GM23338 (cell line): Measurements from ENCODE around the gene CBX5. TPM values are rescaled to one million over a fixed set of nuclear protein-coding genes. Genes with fewer than 3 reads are reported as not detected.

Experiments
- ATAC-seq: fragments of 200-7000 bp; cut with Tn5 transposase; 3 replicates; pipeline ENCODE4 v1.9.1; 2020
- DNase-seq: peaks from one replicate; pipeline ENCODE4 v3.0.0-alpha.2; 2015; ENCODE audit warnings: low spot score
- H2AFZ ChIP-seq: fragments of 200-600 bp; sonication (generic); 2 replicates; pipeline ENCODE4 v1.8.0; 2016; ENCODE audit warnings: antibody characterized with exemption, mild to moderate bottlenecking, moderate library complexity
- H3F3A ChIP-seq: fragments of 200-600 bp; sonication (generic); replicated peaks from 2 replicates; pipeline ENCODE4 v1.8.0; 2017; ENCODE audit warnings: antibody characterized with exemption, mixed run types, low read depth
- H3K27ac ChIP-seq: fragments of 200-600 bp; sonication (generic); 2 replicates; pipeline ENCODE4 v1.6.1; 2016; ENCODE audit warnings: low read depth
- H3K27me3 ChIP-seq: fragments of 200-600 bp; sonication (generic); 2 replicates; pipeline ENCODE4 v1.8.0; 2016; ENCODE audit warnings: mild to moderate bottlenecking, mixed run types, moderate library complexity; ENCODE audit not compliant: insufficient read depth
- H3K36me3 ChIP-seq: fragments of 200-600 bp; sonication (generic); 2 replicates; pipeline ENCODE4 v1.8.0; 2016; ENCODE audit warnings: mild to moderate bottlenecking; ENCODE audit not compliant: insufficient read depth
- H3K4me1 ChIP-seq: fragments of 200-600 bp; sonication (generic); 2 replicates; pipeline ENCODE4 v1.8.0; 2016; ENCODE audit warnings: mild to moderate bottlenecking, moderate library complexity; ENCODE audit not compliant: insufficient read depth
- H3K4me2 ChIP-seq: fragments of 200-600 bp; sonication (generic); 2 replicates; pipeline ENCODE4 v1.7.1; 2017; ENCODE audit warnings: mixed run types
- H3K4me3 ChIP-seq: fragments of 200-600 bp; sonication (generic); 2 replicates; pipeline ENCODE4 v1.6.1; 2016; ENCODE audit warnings: mixed run types
- H3K79me2 ChIP-seq: fragments of 200-600 bp; sonication (generic); replicated peaks from 2 replicates; pipeline ENCODE4 v1.8.0; 2017; ENCODE audit warnings: mild to moderate bottlenecking; ENCODE audit not compliant: insufficient read depth
- H3K9me2 ChIP-seq: fragments of 200-600 bp; sonication (generic); 2 replicates; pipeline ENCODE4 v1.8.0; 2017; ENCODE audit not compliant: insufficient read depth
- H4K20me1 ChIP-seq: fragments of 200-600 bp; sonication (generic); replicated peaks from 2 replicates; pipeline ENCODE4 v1.8.0; 2017; ENCODE audit warnings: mild to moderate bottlenecking; ENCODE audit not compliant: insufficient read depth
- H3K27ac Mint-ChIP-seq: 2 replicates; pipeline ENCODE4 v1.8.0; 2020; ENCODE audit warnings: inconsistent platforms, mild to moderate bottlenecking, moderate library complexity, mixed read lengths
- H3K27me3 Mint-ChIP-seq: 3 replicates; pipeline ENCODE4 v1.8.0; 2022; ENCODE audit warnings: low read depth, mild to moderate bottlenecking, moderate library complexity, mixed read lengths, inconsistent platforms; ENCODE audit not compliant: insufficient read depth, poor library complexity
- H3K36me3 Mint-ChIP-seq: 3 replicates; pipeline ENCODE4 v1.8.0; 2021; ENCODE audit warnings: low read depth, mild to moderate bottlenecking, inconsistent platforms, moderate library complexity, mixed read lengths
- H3K4me1 Mint-ChIP-seq: 3 replicates; pipeline ENCODE4 v1.8.0; 2020; ENCODE audit warnings: mild to moderate bottlenecking, inconsistent platforms, mixed read lengths
- H3K4me3 Mint-ChIP-seq: 3 replicates; pipeline ENCODE4 v1.8.0; 2021; ENCODE audit warnings: moderate library complexity, mild to moderate bottlenecking, inconsistent platforms, mixed read lengths
- H3K9me3 Mint-ChIP-seq: 3 replicates; pipeline ENCODE4 v1.8.0; 2020; ENCODE audit warnings: moderate library complexity, mild to moderate bottlenecking, inconsistent platforms, mixed read lengths
- CREB1 ChIP-seq: fragments of 250-450 bp; sonication (Bioruptor Pico); IDR thresholded peaks from 2 replicates; pipeline ENCODE4 v1.5.0; 2020; ENCODE audit warnings: low read depth, mild to moderate bottlenecking, moderate library complexity
- CTCF ChIP-seq, 2 experiments: fragments of 200-600 bp in 1 of 2; sonication (generic) in 1 of 2; conservative IDR thresholded peaks; 2 replicates each; pipeline versions ENCODE4 v1.5.1 to v1.6.1; 2016 to 2017; ENCODE audit warnings: antibody characterized with exemption in 2 of 2, low read depth in 2 of 2, mild to moderate bottlenecking in 2 of 2, moderate library complexity in 1 of 2
- ETS1 ChIP-seq: IDR thresholded peaks from 2 replicates; pipeline ENCODE4 v1.6.1; 2016; ENCODE audit warnings: antibody characterized with exemption
- EZH2 ChIP-seq: fragments of 200-600 bp; sonication (generic); IDR thresholded peaks from one replicate; pipeline ENCODE4 v1.8.0; 2017; ENCODE audit warnings: antibody characterized with exemption, mild to moderate bottlenecking, low read depth; ENCODE audit not compliant: unreplicated experiment
- EZH2phosphoT487 ChIP-seq: fragments of 200-600 bp; sonication (generic); IDR thresholded peaks from one replicate; pipeline ENCODE4 v1.8.1; 2018; ENCODE audit warnings: antibody characterized with exemption; ENCODE audit not compliant: unreplicated experiment
- JUNB ChIP-seq: IDR thresholded peaks from one replicate; pipeline ENCODE4 v1.6.1; 2016; ENCODE audit warnings: antibody characterized with exemption; ENCODE audit not compliant: unreplicated experiment
- NANOG ChIP-seq: IDR thresholded peaks from 2 replicates; pipeline ENCODE4 v1.6.1; 2016; ENCODE audit warnings: antibody characterized with exemption, borderline replicate concordance
- POLR2AphosphoS5 ChIP-seq: IDR thresholded peaks from 2 replicates; pipeline ENCODE4 v1.6.1; 2016; ENCODE audit warnings: antibody characterized with exemption, low read depth
- REST ChIP-seq: IDR thresholded peaks from one replicate; pipeline ENCODE4 v1.6.1; 2018; ENCODE audit warnings: antibody characterized with exemption; ENCODE audit not compliant: unreplicated experiment
- STAT1 ChIP-seq: IDR thresholded peaks from one replicate; pipeline ENCODE4 v1.6.1; 2016; ENCODE audit warnings: antibody characterized with exemption; ENCODE audit not compliant: unreplicated experiment
- ZNF114 ChIP-seq: fragments of 250-450 bp; sonication (Bioruptor Pico); IDR thresholded peaks from 2 replicates; pipeline ENCODE4 v1.5.0; 2020; ENCODE audit warnings: mild to moderate bottlenecking, moderate library complexity
- ZNF331 ChIP-seq: fragments of 250-450 bp; sonication (Bioruptor Pico); IDR thresholded peaks from 2 replicates; pipeline ENCODE4 v1.5.0; 2020; ENCODE audit warnings: low read depth, mild to moderate bottlenecking, moderate library complexity
- ZNF462 ChIP-seq: fragments of 250-450 bp; sonication (Bioruptor Pico); IDR thresholded peaks from 2 replicates; pipeline ENCODE4 v1.5.0; 2020; ENCODE audit warnings: mild to moderate bottlenecking, moderate library complexity
- polyA plus RNA-seq: library from polyadenylated mRNA; unstranded; fragments of >200 nt; fragmentation: Nextera tagmentation; extraction: Ambion mirVana; gene quantifications from 2 replicates; pipeline ENCODE4 v1.2.1, GENCODE V29; 2016
- total RNA-seq: library from RNA; depleted of rRNA; stranded (reverse); fragments of >200 nt; shearing (Covaris generic); gene quantifications from 2 replicates; pipeline ENCODE4 v1.2.3, GENCODE V29; 2014

The CBX5 gene
- total and polyA plus RNA-seq, 2 experiments from 2014 or later = 152 to 212 TPM

- H3K36me3 Mint-ChIP-seq = no peaks in the 10 kb centered on the region; the same call in 2 of the 3 replicates
- Histone ChIP-seq H3F3A (peaks cover 17% of the 10 kb centered on the region), H3K4me1 (peaks cover 22% of the 10 kb centered on the region), H2AFZ (no peak overlapping the region), H3K27ac (no peak overlapping the region), H3K79me2 (no peaks in the 10 kb centered on the region), H3K4me3 (no peak overlapping the region), H3K4me2 (no peak overlapping the region), H3K36me3 (no peaks in the 10 kb centered on the region), H4K20me1 (no peaks in the 10 kb centered on the region), H3K9me2 (no peaks in the 10 kb centered on the region), H3K27me3 (peaks cover 34% of the 10 kb centered on the region)
- TF ChIP-seq ZNF114 (CRISPR knock-in tag) = no peak
- TF ChIP-seq ETS1 = no peak
- TF ChIP-seq CTCF (conservative IDR thresholded peaks at IDR 0.05; ENCODE audit: low read depth in 2 of 2) = no peak
- TF ChIP-seq ZNF462 (CRISPR knock-in tag) = no peak
- TF ChIP-seq EZH2 = no peak
- TF ChIP-seq CREB1 = no peak
- TF ChIP-seq REST = no peak
- TF ChIP-seq JUNB = no peak
- no peak for TF ChIP-seq NANOG
- TF ChIP-seq EZH2phosphoT487 = no peak
- no peak for TF ChIP-seq POLR2AphosphoS5
- no peak for TF ChIP-seq ZNF331 (CRISPR knock-in tag)
- no peak for TF ChIP-seq STAT1
- H3K27ac Mint-ChIP-seq = no peak overlapping the region
- no peak overlapping the region for H3K4me3 Mint-ChIP-seq
- ATAC-seq = no peak
- H3K4me1 Mint-ChIP-seq = peaks cover 24% of the 10 kb centered on the region
- peaks cover 34% of the 10 kb centered on the region for H3K27me3 Mint-ChIP-seq
- no peaks in the 10 kb centered on the region for H3K9me3 Mint-ChIP-seq
- no peak for DNase-seq
These were observed 59.4 kb downstream of the CBX5 start for GRCh38 chr12:54220567-54220966.
